AG09319 (cell line): ENCODE data around the gene MCEE.
A peak's percentile ranks its signal among the peaks of the same experiment; 100 is the strongest.
"Not testable (repeated sequence)": the region's sequence is repeated elsewhere in the genome, so short reads cannot be mapped to it uniquely, and the experiment has no call there.

Experiments used
- DNase-seq: peaks from one replicate; pipeline ENCODE4 v3.0.0-alpha.2; 2010; ENCODE audit warnings: low read depth; ENCODE audit errors: extremely low read depth
- CTCF ChIP-seq: IDR thresholded peaks from 2 replicates; pipeline ENCODE4 v1.5.1; 2011; ENCODE audit warnings: low read depth, mild to moderate bottlenecking, inconsistent platforms, low read length, moderate library complexity

Gene MCEE

DNA sequence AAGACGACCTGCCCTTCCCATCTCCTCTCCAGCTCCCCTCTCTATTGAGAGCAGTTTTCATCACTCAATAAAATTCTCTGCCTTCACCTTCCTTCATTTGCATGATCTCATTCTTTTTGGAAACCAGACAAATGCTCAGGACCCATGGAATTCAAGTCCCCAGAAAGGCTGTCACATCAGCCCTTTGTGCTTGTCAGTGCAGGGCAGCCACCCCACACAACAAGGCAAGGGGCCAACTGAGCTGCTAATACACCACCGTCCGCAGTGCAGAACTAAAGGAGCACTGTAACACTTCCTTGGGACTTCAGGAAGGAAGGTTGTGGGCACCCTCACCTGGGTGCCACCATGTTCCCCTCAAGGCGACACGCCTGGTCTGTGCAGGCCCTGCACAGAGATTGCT lies 26.2 kb downstream of the MCEE start:
- no peak for DNase-seq
- TF ChIP-seq CTCF, result no peak

DNA sequence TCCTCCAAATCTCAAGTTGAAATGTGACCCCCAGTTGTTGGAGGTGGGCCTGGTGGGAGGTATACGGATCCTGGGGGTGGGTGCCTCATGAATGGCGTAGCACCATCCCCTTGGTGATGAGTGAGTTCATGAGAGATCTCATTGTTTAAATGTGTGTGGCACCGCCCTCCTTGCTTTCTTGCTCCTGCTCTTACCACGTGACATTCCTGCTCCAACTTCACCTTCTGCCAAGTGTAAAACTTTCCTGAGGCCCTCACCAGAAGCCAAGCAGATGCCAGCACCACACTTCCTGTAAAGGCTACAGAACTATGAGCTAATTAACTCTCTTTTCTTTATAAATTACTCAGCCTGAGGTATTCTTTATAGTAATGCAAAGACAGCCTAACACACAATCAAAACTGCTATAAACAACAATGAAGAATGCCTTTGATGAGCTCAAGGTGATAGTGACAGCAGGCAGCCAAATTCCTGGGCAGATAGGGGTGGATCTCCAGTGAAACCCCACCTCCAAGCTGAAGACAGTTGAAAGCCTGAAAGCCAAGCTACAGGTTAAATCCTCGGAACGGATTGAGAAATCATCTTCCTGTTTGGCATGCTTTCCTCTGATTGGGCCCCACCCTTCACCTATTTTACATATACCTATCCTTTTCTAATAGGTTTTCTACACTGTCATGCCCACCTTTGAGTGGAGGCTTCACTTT lies 26.9 kb downstream of the MCEE start:
- no peak for TF ChIP-seq CTCF
- no peak for DNase-seq

DNA sequence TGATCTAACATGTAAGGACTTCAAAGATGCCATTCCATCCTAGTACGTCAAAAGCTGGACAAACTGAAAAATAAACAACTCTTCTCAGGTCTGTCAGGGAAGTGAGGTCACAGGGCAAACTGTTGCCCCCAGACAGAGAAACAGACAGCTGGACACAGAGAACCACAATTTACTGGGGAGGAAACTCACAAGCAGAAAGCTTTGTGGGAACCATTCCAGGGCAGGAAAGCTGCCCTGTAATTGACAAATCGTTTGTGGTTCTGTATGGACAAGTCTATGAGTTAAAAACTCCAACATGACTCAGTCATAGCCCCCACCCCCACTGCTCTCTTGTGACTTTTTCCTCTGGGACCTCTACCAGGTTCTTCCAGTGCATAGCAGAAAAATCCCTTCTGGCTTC lies 28.4 kb downstream of the MCEE start:
- DNase-seq, result peak; percentile 12
- no peak for TF ChIP-seq CTCF

- DNase-seq, result peak; percentile 7
- peak; percentile 74 for TF ChIP-seq CTCF
Observed at GRCh38 chr2:71100195-71100964, 29.6 kb downstream of the MCEE start.

DNA sequence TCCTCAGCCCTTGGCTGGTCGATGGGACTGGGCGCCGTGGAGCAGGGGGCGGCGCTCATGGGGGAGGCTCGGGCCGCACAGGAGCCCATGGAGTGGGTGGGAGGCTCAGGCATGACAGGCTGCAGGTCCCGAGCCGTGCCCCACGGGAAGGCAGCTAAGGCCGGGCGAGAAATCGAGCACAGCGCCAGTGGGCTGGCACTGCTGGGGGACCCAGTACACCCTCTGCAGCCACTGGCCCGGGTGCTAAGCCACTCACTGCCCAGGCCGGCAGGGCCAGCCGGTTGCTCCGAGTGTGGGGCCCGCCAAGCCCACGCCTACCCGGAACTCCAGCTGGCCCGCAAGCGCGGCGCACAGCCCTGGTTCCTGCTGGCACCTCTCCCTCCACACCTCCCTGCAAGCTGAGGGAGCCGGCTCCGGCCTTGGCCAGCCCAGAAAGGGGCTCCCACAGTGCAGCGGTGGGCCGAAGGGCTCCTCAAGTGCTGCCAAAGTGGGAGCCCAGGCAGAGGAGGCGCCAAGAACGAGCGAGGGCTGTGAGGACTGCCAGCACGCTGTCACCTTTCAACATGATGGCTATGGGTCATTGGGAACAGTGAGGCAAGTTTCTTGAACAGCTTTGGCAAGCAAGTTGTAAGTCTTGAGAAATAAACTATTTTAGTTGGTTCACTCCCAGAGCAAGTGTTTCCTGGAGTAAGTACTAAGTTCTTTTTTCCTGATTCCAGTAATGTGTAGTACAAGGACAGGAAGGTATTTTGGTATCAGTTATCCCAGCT lies 37.4 kb downstream of the MCEE start:
- not testable (repeated sequence) for DNase-seq

DNA sequence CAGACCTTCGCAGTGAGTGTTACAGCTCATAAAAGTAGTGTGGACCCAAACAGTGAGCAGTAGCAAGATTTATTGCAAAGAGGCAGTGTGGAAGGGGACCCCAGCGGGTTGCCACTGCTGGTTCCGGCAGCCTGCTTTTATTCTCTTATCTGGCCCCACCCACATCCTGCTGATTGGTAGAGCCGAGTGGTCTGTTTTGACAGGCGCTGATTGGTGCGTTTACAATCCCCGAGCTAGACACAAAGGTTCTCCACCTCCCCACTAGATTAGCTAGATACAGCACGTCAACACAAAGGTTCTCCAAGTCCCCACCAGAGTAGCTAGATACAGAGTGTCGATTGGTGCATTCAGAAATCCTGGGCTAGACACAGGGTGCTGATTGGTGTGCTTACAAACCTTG lies 38.2 kb downstream of the MCEE start:
- not testable (repeated sequence) for DNase-seq

DNA sequence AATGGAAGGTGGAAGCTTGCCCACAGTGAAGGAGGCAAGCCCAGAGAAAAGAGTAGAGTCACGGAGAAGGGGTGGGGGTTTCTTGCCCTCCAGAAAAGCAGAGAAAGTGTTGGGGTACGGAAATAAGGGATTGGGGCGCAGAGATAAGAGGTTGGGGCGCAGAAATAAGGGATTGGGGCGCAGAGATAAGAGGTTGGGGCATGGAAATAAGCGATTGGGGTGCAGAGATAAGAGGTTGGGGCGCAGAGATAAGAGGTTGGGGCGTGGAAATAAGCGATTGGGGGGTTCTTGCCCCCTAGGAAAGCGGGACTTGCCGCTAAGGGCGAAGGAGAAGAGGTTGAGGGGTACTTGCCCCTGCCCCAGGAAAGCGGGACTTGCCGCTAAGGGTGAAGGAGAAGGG lies 40.6 kb downstream of the MCEE start:
- DNase-seq, result not testable (repeated sequence)

- DNase-seq, result not testable (repeated sequence)
Observed at GRCh38 chr2:71085325-71086003, 44.6 kb downstream of the MCEE start.

- DNase-seq, result not testable (repeated sequence)
Observed at GRCh38 chr2:71083752-71084312, 46.2 kb downstream of the MCEE start.

DNA sequence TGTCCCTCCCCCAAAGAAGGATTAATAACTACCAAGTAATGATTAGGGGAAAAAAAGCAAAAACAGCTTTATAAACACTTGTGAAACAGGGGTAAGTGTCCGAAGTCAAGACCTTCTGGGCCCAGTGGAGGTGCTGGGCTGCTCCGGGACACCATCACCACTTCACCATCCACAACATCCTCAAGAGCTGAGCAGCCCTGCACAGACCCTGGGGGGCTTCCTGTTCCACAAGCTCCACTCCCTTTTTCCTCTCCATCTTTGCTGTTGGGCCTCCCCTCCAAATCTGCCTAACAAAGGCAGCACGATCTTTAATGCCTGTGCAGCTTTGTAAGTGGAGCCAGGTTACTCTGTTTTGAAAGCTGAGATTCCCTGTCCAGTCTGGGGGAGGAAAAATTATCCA lies 46.7 kb downstream of the MCEE start:
- not testable (repeated sequence) for DNase-seq
